Measurements from ENCODE around the gene RNASE4. TPM values are rescaled to one million over a fixed set of nuclear protein-coding genes. Genes with fewer than 3 reads are reported as not detected.
A peak's percentile ranks its signal among the peaks of the same experiment; 100 is the strongest.

The RNASE4 gene
- total and polyA plus RNA-seq, 2 experiments from 2014 or later = 0.29 to 2.0 TPM

DNA sequence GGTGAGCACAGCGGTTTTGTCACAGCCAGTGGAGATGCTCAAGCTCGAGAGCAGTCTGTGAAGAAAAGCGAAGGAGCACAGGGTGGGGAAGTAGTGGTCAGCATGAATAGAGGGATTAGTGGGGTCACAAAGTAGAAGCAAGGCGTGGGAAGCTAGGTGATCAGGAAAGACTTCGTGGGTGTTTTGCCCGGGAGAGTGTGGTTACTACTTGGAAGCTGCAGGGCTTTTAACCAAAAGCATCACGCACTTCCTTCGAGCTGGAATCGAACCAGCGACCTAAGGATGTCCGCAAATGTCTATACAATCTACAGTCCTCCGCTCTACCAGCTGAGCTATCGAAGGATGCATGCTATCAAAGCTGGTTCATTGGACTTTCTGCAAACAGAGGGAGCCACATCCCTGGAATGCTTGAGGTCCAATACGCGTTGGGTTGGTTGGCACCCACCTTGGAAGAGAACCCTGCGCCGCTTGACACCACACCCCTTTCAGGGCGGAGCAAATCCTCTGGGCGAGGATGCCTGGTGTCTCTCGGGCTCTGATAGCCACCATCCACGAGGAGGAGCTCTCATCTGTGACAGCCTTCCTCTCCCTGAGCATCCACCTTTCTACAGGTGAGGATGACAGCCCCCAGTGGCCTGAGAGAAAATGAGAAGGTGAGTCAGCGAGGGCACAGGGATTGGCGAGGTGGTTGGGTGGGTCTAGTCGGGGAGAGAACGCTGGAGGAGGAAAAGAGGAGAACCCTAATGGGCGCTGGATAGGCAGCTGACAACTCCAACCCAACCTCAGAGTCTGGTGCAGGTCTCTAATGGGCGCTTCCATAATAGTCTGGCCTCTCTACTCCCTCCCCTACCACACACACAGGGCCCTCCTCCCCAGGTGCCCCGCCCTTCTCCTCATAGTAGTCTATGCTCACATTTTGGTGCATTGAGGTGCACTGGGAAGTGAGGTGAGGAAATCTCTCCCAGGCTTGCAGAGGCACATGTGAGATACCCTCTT, 26.8 kb upstream of the RNASE4 start (continued):
- TF ChIP-seq, protein P1, sequence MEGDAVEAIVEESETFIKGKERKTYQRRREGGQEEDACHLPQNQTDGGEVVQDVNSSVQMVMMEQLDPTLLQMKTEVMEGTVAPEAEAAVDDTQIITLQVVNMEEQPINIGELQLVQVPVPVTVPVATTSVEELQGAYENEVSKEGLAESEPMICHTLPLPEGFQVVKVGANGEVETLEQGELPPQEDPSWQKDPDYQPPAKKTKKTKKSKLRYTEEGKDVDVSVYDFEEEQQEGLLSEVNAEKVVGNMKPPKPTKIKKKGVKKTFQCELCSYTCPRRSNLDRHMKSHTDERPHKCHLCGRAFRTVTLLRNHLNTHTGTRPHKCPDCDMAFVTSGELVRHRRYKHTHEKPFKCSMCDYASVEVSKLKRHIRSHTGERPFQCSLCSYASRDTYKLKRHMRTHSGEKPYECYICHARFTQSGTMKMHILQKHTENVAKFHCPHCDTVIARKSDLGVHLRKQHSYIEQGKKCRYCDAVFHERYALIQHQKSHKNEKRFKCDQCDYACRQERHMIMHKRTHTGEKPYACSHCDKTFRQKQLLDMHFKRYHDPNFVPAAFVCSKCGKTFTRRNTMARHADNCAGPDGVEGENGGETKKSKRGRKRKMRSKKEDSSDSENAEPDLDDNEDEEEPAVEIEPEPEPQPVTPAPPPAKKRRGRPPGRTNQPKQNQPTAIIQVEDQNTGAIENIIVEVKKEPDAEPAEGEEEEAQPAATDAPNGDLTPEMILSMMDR (conservative IDR thresholded peaks at IDR 0.05; ENCODE audit: low read depth in 2 of 2) = peak; percentile 78
- no peak for TF ChIP-seq EZH2phosphoT487 (IDR thresholded peaks at IDR 0.05; ENCODE audit: unreplicated experiment)

DNA sequence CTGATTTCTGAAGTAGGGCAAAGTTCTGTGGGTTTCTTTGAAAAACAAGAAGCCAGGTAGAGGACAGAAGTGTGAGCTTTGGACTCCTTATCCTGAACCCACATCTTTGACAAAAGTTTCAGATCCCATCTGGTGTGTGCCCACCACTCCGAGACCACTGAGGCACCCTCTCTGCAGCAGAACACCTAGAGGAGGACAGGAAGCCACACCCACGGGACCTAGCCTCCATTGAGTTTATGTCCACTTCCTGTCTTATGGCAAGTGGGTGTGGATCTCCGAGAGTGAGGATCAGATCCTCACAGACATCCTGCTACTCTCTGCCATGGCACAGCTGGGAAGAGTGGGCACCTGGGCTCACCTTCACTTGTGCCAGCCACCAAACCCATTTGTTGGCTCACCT, 26.1 kb upstream of the RNASE4 start:
- no peak overlapping the region for H3K27ac ChIP-seq (ENCODE audit: low read depth)
- no peak overlapping the region for H2AFZ ChIP-seq
- no peaks in the 10 kb centered on the region for H3K36me3 ChIP-seq (ENCODE audit: insufficient read depth)
- Mint-ChIP-seq H3K4me3 (peak overlapping the region; percentile 80), H3K9me3 (peaks cover 6% of the 10 kb centered on the region; the same call in 2 of the 3 replicates), H3K27ac (no peak overlapping the region), H3K4me1 (peaks cover 31% of the 10 kb centered on the region), H3K36me3 (ENCODE audit: low read depth) (no peaks in the 10 kb centered on the region; the same call in 2 of the 3 replicates), H3K27me3 (ENCODE audit: insufficient read depth, low read depth, poor library complexity) (peaks cover 55% of the 10 kb centered on the region)
- peaks cover 39% of the 10 kb centered on the region for H3K27me3 ChIP-seq (ENCODE audit: insufficient read depth)
- ATAC-seq = no peak
- H3F3A ChIP-seq (replicated peaks; ENCODE audit: low read depth) = peaks cover under 1% of the 10 kb centered on the region; the same call in 1 of the 2 replicates
- H3K4me1 ChIP-seq (ENCODE audit: insufficient read depth) = peaks cover 15% of the 10 kb centered on the region; the same call in 1 of the 2 replicates
- no peaks in the 10 kb centered on the region for H3K9me2 ChIP-seq (ENCODE audit: insufficient read depth)
- DNase-seq (ENCODE audit: low spot score) = no peak
- peak overlapping the region; percentile 46 for H3K4me3 ChIP-seq
- no peaks in the 10 kb centered on the region for H4K20me1 ChIP-seq (replicated peaks; ENCODE audit: insufficient read depth)
- peak overlapping the region; percentile 71 for H3K4me2 ChIP-seq
- no peaks in the 10 kb centered on the region for H3K79me2 ChIP-seq (replicated peaks; ENCODE audit: insufficient read depth)
- TF ChIP-seq STAT1 (IDR thresholded peaks at IDR 0.05; ENCODE audit: unreplicated experiment) = no peak
- TF ChIP-seq NANOG (IDR thresholded peaks at IDR 0.05; ENCODE audit: borderline replicate concordance) = no peak
- no peak for TF ChIP-seq POLR2AphosphoS5 (IDR thresholded peaks at IDR 0.05; ENCODE audit: low read depth)
- TF ChIP-seq, protein P2, sequence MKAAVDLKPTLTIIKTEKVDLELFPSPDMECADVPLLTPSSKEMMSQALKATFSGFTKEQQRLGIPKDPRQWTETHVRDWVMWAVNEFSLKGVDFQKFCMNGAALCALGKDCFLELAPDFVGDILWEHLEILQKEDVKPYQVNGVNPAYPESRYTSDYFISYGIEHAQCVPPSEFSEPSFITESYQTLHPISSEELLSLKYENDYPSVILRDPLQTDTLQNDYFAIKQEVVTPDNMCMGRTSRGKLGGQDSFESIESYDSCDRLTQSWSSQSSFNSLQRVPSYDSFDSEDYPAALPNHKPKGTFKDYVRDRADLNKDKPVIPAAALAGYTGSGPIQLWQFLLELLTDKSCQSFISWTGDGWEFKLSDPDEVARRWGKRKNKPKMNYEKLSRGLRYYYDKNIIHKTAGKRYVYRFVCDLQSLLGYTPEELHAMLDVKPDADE (IDR thresholded peaks at IDR 0.05) = no peak
- no peak for TF ChIP-seq ZNF331 (CRISPR knock-in tag; IDR thresholded peaks at IDR 0.05; ENCODE audit: low read depth)
- TF ChIP-seq EZH2 (IDR thresholded peaks at IDR 0.05; ENCODE audit: low read depth, unreplicated experiment) = no peak
- TF ChIP-seq, protein P3, sequence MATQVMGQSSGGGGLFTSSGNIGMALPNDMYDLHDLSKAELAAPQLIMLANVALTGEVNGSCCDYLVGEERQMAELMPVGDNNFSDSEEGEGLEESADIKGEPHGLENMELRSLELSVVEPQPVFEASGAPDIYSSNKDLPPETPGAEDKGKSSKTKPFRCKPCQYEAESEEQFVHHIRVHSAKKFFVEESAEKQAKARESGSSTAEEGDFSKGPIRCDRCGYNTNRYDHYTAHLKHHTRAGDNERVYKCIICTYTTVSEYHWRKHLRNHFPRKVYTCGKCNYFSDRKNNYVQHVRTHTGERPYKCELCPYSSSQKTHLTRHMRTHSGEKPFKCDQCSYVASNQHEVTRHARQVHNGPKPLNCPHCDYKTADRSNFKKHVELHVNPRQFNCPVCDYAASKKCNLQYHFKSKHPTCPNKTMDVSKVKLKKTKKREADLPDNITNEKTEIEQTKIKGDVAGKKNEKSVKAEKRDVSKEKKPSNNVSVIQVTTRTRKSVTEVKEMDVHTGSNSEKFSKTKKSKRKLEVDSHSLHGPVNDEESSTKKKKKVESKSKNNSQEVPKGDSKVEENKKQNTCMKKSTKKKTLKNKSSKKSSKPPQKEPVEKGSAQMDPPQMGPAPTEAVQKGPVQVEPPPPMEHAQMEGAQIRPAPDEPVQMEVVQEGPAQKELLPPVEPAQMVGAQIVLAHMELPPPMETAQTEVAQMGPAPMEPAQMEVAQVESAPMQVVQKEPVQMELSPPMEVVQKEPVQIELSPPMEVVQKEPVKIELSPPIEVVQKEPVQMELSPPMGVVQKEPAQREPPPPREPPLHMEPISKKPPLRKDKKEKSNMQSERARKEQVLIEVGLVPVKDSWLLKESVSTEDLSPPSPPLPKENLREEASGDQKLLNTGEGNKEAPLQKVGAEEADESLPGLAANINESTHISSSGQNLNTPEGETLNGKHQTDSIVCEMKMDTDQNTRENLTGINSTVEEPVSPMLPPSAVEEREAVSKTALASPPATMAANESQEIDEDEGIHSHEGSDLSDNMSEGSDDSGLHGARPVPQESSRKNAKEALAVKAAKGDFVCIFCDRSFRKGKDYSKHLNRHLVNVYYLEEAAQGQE (IDR thresholded peaks at IDR 0.05; ENCODE audit: unreplicated experiment) = no peak
- no peak for TF ChIP-seq ZNF114 (CRISPR knock-in tag; IDR thresholded peaks at IDR 0.05)
- TF ChIP-seq, protein P4, sequence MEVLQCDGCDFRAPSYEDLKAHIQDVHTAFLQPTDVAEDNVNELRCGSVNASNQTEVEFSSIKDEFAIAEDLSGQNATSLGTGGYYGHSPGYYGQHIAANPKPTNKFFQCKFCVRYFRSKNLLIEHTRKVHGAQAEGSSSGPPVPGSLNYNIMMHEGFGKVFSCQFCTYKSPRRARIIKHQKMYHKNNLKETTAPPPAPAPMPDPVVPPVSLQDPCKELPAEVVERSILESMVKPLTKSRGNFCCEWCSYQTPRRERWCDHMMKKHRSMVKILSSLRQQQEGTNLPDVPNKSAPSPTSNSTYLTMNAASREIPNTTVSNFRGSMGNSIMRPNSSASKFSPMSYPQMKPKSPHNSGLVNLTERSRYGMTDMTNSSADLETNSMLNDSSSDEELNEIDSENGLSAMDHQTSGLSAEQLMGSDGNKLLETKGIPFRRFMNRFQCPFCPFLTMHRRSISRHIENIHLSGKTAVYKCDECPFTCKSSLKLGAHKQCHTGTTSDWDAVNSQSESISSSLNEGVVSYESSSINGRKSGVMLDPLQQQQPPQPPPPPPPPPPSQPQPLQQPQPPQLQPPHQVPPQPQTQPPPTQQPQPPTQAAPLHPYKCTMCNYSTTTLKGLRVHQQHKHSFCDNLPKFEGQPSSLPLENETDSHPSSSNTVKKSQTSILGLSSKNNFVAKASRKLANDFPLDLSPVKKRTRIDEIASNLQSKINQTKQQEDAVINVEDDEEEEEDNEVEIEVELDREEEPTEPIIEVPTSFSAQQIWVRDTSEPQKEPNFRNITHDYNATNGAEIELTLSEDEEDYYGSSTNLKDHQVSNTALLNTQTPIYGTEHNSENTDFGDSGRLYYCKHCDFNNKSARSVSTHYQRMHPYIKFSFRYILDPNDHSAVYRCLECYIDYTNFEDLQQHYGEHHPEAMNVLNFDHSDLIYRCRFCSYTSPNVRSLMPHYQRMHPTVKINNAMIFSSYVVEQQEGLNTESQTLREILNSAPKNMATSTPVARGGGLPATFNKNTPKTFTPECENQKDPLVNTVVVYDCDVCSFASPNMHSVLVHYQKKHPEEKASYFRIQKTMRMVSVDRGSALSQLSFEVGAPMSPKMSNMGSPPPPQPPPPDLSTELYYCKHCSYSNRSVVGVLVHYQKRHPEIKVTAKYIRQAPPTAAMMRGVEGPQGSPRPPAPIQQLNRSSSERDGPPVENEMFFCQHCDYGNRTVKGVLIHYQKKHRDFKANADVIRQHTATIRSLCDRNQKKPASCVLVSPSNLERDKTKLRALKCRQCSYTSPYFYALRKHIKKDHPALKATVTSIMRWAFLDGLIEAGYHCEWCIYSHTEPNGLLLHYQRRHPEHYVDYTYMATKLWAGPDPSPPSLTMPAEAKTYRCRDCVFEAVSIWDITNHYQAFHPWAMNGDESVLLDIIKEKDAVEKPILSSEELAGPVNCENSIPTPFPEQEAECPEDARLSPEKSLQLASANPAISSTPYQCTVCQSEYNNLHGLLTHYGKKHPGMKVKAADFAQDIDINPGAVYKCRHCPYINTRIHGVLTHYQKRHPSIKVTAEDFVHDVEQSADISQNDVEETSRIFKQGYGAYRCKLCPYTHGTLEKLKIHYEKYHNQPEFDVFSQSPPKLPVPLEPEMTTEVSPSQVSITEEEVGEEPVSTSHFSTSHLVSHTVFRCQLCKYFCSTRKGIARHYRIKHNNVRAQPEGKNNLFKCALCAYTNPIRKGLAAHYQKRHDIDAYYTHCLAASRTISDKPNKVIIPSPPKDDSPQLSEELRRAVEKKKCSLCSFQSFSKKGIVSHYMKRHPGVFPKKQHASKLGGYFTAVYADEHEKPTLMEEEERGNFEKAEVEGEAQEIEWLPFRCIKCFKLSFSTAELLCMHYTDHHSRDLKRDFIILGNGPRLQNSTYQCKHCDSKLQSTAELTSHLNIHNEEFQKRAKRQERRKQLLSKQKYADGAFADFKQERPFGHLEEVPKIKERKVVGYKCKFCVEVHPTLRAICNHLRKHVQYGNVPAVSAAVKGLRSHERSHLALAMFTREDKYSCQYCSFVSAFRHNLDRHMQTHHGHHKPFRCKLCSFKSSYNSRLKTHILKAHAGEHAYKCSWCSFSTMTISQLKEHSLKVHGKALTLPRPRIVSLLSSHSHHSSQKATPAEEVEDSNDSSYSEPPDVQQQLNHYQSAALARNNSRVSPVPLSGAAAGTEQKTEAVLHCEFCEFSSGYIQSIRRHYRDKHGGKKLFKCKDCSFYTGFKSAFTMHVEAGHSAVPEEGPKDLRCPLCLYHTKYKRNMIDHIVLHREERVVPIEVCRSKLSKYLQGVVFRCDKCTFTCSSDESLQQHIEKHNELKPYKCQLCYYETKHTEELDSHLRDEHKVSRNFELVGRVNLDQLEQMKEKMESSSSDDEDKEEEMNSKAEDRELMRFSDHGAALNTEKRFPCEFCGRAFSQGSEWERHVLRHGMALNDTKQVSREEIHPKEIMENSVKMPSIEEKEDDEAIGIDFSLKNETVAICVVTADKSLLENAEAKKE (CRISPR knock-in tag; IDR thresholded peaks at IDR 0.05) = no peak
- no peak for TF ChIP-seq EZH2phosphoT487 (IDR thresholded peaks at IDR 0.05; ENCODE audit: unreplicated experiment)
